SU-DHL-6 (cell line): ENCODE data around the gene ARHGAP10.

ENCODE experiments used
- EZH2phosphoT487 ChIP-seq: fragments of 200-600 bp; sonication (generic), shearing (Covaris generic); conservative IDR thresholded peaks from 2 replicates; pipeline ENCODE4 v1.6.1; 2018; ENCODE audit warnings: mild to moderate bottlenecking, antibody characterized with exemption, low read length, moderate library complexity, mixed read lengths
- TF ChIP-seq, protein P1 (sequence below): fragments of 200-600 bp; sonication (generic); IDR thresholded peaks from one replicate; pipeline ENCODE4 v1.5.1; 2017; ENCODE audit warnings: antibody characterized with exemption, mild to moderate bottlenecking, low read length, moderate library complexity; ENCODE audit not compliant: insufficient read depth, poor library complexity, severe bottlenecking

GRCh38 chr4:147933779-147934178, 201.9 kb downstream of the ARHGAP10 start:
- TF ChIP-seq, protein P1, sequence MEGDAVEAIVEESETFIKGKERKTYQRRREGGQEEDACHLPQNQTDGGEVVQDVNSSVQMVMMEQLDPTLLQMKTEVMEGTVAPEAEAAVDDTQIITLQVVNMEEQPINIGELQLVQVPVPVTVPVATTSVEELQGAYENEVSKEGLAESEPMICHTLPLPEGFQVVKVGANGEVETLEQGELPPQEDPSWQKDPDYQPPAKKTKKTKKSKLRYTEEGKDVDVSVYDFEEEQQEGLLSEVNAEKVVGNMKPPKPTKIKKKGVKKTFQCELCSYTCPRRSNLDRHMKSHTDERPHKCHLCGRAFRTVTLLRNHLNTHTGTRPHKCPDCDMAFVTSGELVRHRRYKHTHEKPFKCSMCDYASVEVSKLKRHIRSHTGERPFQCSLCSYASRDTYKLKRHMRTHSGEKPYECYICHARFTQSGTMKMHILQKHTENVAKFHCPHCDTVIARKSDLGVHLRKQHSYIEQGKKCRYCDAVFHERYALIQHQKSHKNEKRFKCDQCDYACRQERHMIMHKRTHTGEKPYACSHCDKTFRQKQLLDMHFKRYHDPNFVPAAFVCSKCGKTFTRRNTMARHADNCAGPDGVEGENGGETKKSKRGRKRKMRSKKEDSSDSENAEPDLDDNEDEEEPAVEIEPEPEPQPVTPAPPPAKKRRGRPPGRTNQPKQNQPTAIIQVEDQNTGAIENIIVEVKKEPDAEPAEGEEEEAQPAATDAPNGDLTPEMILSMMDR = no peak
- TF ChIP-seq EZH2phosphoT487 = no peak
